GM19452 (cell line): ENCODE data around the gene ATE1.
"Not testable (repeated sequence)": the region's sequence is repeated elsewhere in the genome, so short reads cannot be mapped to it uniquely, and the experiment has no call there.

Experiments used
- ATAC-seq: cut with Tn5 transposase; IDR thresholded peaks from one replicate; pipeline ENCODE4 v1.9.1; 2021; ENCODE audit not compliant: unreplicated experiment

The ATE1 gene

GRCh38 chr10:121927841-121928527 lies at the start of gene ATE1:
ATE1 (minus strand) TSS chr10:121928031; CDS start chr10:121927949, 82 bp downstream.
- peak; percentile 85 for ATAC-seq

DNA sequence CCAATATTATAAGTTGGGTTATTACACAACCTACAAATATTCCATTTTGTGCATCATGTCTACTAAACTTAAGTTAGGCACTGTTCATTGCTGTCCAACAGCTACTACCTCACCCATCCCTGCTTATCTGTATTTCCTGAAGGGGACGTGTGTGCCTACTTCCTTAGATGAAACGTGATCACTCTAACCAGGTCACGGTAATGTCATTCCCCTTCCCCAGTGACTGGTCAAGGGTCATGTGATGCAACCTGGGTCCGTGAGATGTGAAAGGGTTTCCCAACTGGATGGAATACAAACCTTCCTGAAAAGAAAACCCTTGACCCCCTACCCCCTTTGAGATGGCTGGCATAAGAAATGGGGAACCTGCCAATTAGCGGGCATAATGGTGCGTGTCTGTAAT lies 48.8 kb upstream of the ATE1 start:
- no peak for ATAC-seq

- ATAC-seq = peak; percentile 8
These were observed 47.7 kb upstream of the ATE1 start for GRCh38 chr10:121975295-121976086.

- ATAC-seq = peak; percentile 78
These were observed 46.9 kb upstream of the ATE1 start, which contains the start of gene NSMCE4A for GRCh38 chr10:121974535-121975294. NSMCE4A (minus strand) TSS chr10:121975217; CDS start chr10:121975165, 52 bp downstream.

- peak; percentile 34 for ATAC-seq
These were observed 46.2 kb upstream of the ATE1 start for GRCh38 chr10:121974019-121974534.

DNA sequence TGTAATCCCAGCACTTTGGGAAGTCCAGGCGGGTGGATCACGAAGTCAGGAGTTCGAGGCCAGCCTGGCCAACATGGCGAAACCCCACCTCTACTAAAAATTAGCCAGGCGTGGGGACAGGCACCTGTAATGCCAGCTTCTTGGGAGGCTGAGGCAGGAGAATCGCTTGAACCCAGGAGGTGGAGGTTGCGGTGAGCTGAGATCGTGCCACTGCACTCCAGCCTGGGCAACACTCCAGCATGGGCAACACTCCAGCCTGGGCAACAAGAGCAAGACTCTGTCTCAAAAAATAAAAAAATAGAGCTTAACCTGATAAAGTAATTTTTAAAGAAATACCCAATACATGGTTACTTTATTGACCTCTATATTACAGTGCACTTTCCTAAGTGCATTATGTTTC lies 41.3 kb upstream of the ATE1 start:
- not testable (repeated sequence) for ATAC-seq

GRCh38 chr10:121965996-121966395 lies 38.2 kb upstream of the ATE1 start:
- no peak for ATAC-seq

DNA sequence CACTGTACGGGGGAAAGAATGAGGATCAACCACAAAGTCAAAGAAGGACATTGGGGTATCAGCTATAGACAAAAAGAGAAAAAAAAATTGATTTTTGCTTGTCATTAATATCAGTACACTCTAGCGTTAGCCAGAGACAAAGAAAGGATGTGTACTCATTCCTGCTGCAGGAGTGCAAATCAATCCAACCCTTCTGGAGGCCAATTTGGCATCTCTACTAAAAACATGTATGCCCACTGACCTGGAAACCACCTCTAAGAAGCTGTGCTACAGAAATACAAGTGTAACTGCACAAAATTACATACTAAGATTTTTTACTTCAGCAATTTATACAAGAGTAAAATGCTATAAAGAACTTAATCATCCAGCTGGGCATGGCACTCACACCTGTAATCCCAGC lies 33.6 kb upstream of the ATE1 start:
- ATAC-seq = no peak

DNA sequence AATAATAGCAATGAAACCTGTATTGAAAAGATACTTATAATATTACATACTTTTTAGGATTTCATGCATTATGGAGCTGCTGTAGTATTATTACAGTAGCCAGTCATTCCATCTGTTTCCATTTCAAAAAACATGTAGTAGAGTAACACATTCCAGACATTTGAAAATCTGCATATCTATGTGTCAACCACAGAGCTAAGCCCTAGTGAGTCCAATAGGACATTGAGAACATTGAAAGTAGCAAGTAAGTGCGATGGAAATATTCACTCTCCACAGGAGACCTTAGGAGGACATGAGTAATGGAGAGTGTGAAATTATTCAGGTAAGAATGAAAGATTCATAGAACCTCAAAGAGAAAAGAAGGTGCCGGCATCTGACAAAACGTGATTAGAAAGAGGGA lies 31.8 kb upstream of the ATE1 start:
- no peak for ATAC-seq

GRCh38 chr10:121956111-121957061 lies 28.6 kb upstream of the ATE1 start:
- no peak for ATAC-seq

GRCh38 chr10:121952226-121952625 lies 24.4 kb upstream of the ATE1 start:
- ATAC-seq = no peak

DNA sequence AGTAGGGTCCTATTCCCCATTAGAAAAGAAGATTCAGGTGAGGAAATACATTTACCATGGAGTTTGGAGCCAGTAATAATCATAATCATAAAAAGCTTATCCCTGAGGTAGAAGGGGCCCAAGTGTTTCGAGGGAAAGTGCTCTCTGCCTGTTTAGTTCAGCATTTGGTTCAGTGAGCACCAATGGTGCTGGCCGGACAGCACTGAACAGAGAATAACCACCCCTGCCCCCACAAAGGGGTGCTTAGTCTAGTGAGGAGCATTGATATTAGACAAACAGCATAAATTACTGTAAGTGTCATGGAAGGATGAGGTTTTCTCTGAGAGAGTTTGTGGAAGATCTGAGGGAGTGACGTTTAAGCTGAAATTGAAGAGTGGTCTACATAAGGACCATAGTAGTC lies 21.6 kb upstream of the ATE1 start:
- no peak for ATAC-seq

DNA sequence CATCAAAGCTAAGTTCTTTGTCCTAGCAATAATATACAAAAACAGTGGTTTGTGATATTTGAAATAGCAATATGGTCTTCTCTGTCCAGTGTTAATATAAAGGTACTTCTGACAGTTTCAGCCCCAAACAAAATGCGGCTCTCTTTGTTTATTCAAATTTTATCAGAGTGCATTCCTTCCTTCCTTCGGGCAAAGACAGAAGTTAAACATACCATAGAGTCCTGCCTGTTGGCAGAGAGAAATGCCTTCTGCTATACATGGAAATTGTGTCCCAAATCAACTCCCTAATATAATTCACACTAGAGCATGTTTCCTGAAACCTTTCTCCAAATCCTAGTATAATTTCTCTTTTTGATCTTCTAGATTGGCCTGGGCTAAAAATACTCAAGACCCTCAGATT lies 21.2 kb upstream of the ATE1 start:
- ATAC-seq = no peak

DNA sequence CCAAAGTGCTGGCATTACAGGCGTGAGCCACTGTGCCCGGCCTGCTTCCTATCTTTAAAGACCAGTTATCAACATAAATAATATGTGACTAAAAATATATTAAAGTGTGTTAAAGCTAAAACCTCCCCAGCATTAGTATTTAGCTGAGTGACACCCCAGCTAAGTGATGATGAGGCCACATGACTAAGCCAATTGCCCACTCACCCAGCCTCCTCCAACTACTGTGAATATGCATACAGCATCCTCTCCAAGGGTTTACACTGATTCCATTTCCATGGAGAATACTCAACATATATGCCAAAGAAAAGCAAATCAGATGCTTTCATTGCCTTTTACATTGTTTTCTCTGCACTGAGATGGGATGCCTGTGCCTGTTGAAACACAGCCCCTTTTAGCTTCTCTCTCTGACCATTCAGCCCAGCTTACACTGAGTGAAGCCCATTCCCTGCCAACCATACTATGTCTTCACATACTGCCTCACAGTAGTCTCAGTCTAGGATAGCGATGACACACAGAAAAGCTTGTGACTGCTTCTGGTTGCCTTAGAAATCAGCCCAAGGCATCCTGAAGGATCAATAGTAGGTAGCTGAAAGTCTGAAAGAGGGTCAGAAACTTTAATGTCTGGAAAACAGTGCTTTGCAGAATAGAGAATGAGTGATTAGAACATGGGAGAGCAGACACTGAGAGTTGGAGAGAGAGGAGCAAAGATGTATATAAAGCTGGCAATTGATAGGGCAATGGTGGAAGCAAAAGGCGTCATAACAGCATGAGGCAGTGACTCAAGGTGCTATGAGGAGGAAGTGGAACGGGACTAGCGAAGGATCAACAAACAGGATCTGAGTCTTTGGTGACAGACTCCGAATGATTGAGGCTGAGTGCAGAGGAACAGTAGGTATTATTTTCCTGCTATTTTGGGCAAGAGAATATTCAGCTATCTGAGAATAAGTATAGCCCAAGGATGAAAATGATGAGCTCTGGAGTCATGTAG lies 19.8 kb upstream of the ATE1 start:
- ATAC-seq = no peak

DNA sequence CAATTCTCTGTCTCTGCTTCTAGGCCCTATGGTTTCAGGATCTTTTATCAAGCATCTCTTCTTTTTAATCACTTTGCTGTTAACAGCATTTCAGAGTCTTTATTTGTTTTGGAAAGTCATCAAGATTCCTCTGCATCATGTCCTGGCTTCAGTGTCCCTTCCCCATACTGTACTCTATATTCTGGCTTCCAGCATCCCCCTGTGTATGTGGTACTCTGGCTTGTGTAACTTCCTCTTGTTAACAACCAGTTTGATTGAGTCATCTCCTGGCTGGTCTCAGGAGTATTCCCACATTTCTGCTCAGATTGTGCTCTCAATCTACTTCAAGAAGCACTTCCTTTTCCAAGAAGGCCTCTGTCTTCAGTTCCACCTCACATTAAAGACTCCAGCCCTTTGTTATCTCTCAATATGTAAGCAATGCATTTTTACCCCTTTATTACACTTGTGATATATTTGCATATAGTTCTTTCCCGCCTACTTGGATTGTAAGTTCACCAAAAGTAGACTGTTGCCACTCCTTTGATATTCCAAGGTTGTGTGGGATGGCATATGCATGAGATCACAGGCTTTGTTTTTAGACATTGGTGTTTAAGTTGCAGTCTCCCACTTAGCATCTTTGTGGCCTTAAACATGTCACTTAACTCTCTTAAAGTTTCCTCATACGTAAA lies 15.1 kb upstream of the ATE1 start:
- no peak for ATAC-seq

DNA sequence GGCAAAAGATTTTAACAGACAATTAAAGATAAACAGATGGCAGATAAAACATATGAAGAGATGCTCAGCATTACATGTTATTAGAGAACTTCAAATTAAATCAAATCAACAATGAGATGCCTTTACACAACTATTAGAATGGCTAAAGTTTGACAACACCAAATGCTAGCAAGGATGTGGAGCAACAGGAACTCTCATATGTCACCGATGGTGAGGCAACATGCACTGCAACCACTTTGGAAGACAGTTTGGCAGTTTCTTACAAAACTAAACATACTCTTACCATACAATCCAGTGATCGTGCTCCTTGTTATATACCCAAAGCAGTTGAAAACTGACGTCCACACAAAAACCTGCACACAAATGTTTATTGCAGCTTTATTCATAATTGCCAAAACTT lies 13.7 kb upstream of the ATE1 start:
- ATAC-seq = no peak

DNA sequence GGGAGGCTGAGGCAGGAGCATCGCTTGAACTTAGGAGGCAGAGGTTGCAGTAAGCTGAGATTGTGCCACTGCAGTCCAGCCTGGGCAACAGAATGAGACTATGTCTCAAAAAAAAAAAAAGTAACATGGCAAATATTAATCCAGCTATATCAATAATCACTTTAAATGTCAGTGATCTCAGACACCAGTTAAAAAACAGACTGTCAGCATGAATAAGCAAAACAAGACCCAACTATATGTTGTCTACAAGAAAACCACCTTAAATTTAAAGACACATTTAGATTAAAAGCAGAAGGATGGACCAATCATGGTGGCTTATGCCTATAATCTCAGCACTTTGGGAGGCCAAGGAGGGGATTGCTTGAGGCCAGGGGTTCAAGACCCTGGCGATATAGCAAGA lies 8.5 kb upstream of the ATE1 start:
- ATAC-seq = no peak

DNA sequence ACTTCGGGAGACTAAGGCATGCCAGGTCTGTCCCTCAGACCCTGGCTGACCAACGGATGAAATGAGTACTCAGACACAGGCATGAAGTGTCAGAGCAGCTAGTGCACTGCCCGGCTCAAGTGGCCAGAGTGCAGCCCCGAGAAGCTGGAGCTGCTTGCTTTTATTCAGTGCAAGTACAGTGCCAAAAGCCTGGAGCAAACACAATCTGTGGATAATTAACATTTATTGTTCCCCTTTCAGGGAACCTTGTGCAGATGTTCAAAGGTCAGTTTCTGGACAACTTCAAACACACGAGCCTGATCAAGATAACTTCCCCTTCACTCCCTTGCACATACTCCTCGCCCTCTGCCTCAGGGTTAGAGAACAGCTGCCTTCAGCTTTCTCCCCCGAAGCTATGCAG lies 7.9 kb upstream of the ATE1 start:
- ATAC-seq = no peak
